ENCODE results near the gene EXOC5. TPM values are rescaled to one million over a fixed set of nuclear protein-coding genes. Genes with fewer than 3 reads are reported as not detected.

EXOC5 gene
- total and polyA plus RNA-seq, 4 donors = 9.0 to 81.5 (median 33.5) TPM

DNA sequence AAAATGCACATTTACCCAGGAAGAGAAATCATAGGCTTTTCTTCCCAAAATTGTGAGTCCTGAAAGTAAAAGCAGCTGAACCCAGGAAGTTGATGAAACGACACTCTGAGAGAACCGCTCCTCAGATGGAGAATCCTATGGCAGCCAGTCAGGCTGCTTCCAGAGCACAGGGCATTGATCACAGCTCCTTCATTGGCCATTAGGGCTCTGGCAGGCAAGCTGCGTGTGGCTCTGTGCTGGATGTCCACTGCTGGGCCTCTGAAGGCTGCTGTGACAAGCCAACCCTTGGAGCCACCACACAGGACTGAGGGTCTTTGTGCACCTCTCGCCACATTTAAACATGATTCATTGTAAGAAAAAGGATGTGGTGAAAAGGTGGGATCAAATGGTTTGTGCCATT, 89.4 kb downstream of the EXOC5 start:
- Histone ChIP-seq H3K4me1 (ENCODE audit: control insufficient read depth in 5 of 5, insufficient read depth in 5 of 5, low read length in 5 of 5) (no peaks in the 10 kb centered on the region), H3K27me3 (ENCODE audit: control insufficient read depth in 3 of 3, insufficient read depth in 3 of 3, low read length in 2 of 3) (peaks cover 0 to 3% (median 0%) of the 10 kb centered on the region in 3 donors), H3K27ac (ENCODE audit: low read depth in 1 of 2, low read length in 1 of 2) (no peak overlapping the region), H3K9me3 (ENCODE audit: control insufficient read depth in 4 of 4, insufficient read depth in 3 of 4, low read length in 3 of 4) (peaks cover 0 to 2% (median 0%) of the 10 kb centered on the region in 4 donors), H3K4me3 (no peak overlapping the region), H3K36me3 (ENCODE audit: control insufficient read depth in 4 of 4, insufficient read depth in 4 of 4, low read length in 4 of 4) (no peaks in the 10 kb centered on the region), H3K9ac (ENCODE audit: insufficient read depth in 1 of 2, low read length in 2 of 2) (no peak overlapping the region)
- TF ChIP-seq, protein P1, sequence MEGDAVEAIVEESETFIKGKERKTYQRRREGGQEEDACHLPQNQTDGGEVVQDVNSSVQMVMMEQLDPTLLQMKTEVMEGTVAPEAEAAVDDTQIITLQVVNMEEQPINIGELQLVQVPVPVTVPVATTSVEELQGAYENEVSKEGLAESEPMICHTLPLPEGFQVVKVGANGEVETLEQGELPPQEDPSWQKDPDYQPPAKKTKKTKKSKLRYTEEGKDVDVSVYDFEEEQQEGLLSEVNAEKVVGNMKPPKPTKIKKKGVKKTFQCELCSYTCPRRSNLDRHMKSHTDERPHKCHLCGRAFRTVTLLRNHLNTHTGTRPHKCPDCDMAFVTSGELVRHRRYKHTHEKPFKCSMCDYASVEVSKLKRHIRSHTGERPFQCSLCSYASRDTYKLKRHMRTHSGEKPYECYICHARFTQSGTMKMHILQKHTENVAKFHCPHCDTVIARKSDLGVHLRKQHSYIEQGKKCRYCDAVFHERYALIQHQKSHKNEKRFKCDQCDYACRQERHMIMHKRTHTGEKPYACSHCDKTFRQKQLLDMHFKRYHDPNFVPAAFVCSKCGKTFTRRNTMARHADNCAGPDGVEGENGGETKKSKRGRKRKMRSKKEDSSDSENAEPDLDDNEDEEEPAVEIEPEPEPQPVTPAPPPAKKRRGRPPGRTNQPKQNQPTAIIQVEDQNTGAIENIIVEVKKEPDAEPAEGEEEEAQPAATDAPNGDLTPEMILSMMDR (IDR thresholded peaks at IDR 0.05; ENCODE audit: control extremely low read depth, extremely low read depth) = no peak
- 64 to 75% methylated on average over 4 of the region's 4 CpGs for WGBS, 2 donors
- ATAC-seq (ENCODE audit: insufficient read depth, low FRiP score) (no peak), DNase-seq (no peak)

DNA sequence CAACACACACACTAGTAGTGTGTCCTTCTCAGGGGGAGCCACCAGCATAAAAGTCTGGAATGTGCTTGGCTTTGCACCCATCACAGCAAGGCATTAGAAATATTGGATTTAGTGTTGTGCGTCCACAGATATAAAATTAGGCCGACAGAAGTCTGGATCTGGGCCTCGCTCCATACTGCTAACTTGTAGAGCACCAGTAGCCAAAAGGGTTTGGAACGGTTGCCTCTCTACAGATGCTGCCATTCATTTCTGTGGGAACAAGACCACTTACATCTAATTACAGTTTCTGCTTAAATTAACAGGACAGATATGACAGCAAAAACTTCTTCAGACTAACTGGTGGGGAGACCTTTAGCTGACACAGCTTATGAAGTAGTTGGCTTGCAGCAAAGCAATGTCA, 94.2 kb downstream of the EXOC5 start:
- Histone ChIP-seq H3K9me3 (ENCODE audit: control insufficient read depth in 4 of 4, insufficient read depth in 3 of 4, low read length in 3 of 4) (peaks cover 0 to 2% (median 0%) of the 10 kb centered on the region in 4 donors), H3K27ac (ENCODE audit: low read depth in 1 of 2, low read length in 1 of 2) (no peak overlapping the region), H3K4me3 (no peak overlapping the region), H3K4me1 (ENCODE audit: control insufficient read depth in 5 of 5, insufficient read depth in 5 of 5, low read length in 5 of 5) (no peaks in the 10 kb centered on the region), H3K9ac (ENCODE audit: insufficient read depth in 1 of 2, low read length in 2 of 2) (no peak overlapping the region), H3K36me3 (ENCODE audit: control insufficient read depth in 4 of 4, insufficient read depth in 4 of 4, low read length in 4 of 4) (no peaks in the 10 kb centered on the region), H3K27me3 (ENCODE audit: control insufficient read depth in 3 of 3, insufficient read depth in 3 of 3, low read length in 2 of 3) (peaks cover 0 to 3% (median 0%) of the 10 kb centered on the region in 3 donors)
- ATAC-seq (ENCODE audit: insufficient read depth, low FRiP score) (no peak), DNase-seq (no peak)
- TF ChIP-seq, protein P1 (IDR thresholded peaks at IDR 0.05; ENCODE audit: control extremely low read depth, extremely low read depth) = no peak
- WGBS, 2 donors = 91 to 94% methylated on average over 4 of the region's 4 CpGs

DNA sequence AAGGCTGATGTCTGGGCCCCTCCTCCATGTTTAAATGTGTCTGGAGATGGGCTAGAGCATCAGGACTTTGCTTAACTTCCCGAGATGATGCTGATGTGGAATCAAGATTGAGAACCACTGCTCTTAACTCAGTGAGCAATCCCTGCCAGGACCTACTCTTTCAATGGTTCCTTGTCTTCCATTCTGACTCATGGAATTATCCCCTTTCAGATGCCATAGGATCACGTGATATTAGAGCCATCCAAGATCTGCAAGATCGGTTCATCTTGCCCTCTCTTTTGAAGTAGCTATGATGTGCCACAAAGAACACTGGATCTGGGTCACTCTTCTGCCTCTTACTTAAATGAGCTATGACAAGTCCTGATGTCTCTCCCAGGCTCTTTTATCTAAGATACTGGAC, 96.8 kb downstream of the EXOC5 start:
- no peak for DNase-seq
- Histone ChIP-seq H3K27ac (ENCODE audit: low read depth in 1 of 2, low read length in 1 of 2) (no peak overlapping the region), H3K4me3 (no peak overlapping the region), H3K9ac (ENCODE audit: insufficient read depth in 1 of 2, low read length in 2 of 2) (no peak overlapping the region), H3K36me3 (ENCODE audit: control insufficient read depth in 4 of 4, insufficient read depth in 4 of 4, low read length in 4 of 4) (no peaks in the 10 kb centered on the region), H3K27me3 (ENCODE audit: control insufficient read depth in 3 of 3, insufficient read depth in 3 of 3, low read length in 2 of 3) (no peaks in the 10 kb centered on the region), H3K4me1 (ENCODE audit: control insufficient read depth in 5 of 5, insufficient read depth in 5 of 5, low read length in 5 of 5) (no peaks in the 10 kb centered on the region), H3K9me3 (ENCODE audit: control insufficient read depth in 4 of 4, insufficient read depth in 3 of 4, low read length in 3 of 4) (no peaks in the 10 kb centered on the region)
- TF ChIP-seq, protein P1 (IDR thresholded peaks at IDR 0.05; ENCODE audit: control extremely low read depth, extremely low read depth) = no peak
- no peak for ATAC-seq (ENCODE audit: insufficient read depth, low FRiP score)
- WGBS, 2 donors = 82 to 88% methylated on average over 3 of the region's 3 CpGs

DNA sequence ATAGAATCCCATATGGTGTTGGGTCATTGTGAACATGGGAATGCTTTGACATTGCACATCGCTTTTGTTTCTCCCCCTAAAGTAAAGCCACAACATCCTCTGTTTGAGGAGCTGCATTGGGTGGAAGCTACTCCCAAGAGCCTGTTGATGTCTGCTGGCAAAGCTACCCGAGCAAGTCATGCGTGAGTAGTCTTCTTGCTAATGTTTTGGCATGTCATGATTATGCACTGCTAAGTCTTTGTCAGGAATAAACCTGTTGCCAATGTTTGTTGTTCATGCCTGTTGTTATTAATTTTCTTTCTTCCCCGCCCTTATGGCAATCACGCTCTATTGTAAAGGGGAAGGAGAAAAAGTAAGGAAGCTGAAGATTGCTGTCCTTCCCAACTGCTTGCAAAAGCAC, 97.3 kb downstream of the EXOC5 start:
- Histone ChIP-seq H3K9me3 (ENCODE audit: control insufficient read depth in 4 of 4, insufficient read depth in 3 of 4, low read length in 3 of 4) (no peaks in the 10 kb centered on the region), H3K9ac (ENCODE audit: insufficient read depth in 1 of 2, low read length in 2 of 2) (no peak overlapping the region), H3K27me3 (ENCODE audit: control insufficient read depth in 3 of 3, insufficient read depth in 3 of 3, low read length in 2 of 3) (no peaks in the 10 kb centered on the region), H3K36me3 (ENCODE audit: control insufficient read depth in 4 of 4, insufficient read depth in 4 of 4, low read length in 4 of 4) (no peaks in the 10 kb centered on the region), H3K27ac (ENCODE audit: low read depth in 1 of 2, low read length in 1 of 2) (no peak overlapping the region), H3K4me3 (no peak overlapping the region), H3K4me1 (ENCODE audit: control insufficient read depth in 5 of 5, insufficient read depth in 5 of 5, low read length in 5 of 5) (no peaks in the 10 kb centered on the region)
- DNase-seq (no peak), ATAC-seq (ENCODE audit: insufficient read depth, low FRiP score) (no peak)
- TF ChIP-seq, protein P1 (IDR thresholded peaks at IDR 0.05; ENCODE audit: control extremely low read depth, extremely low read depth) = no peak
- 94% methylated on average over 5 of the region's 5 CpGs for WGBS, 2 donors
